GM12878 (cell line): ENCODE results near the gene NECTIN1. TPM values are rescaled to one million over a fixed set of nuclear protein-coding genes. Genes with fewer than 3 reads are reported as not detected.

Experiments
- ATAC-seq: fragments of 200-7000 bp; cut with Tn5 transposase; 3 replicates; pipeline ENCODE4 v1.9.1; 2020; ENCODE audit warnings: mild to moderate bottlenecking, moderate library complexity
- BruUV-seq: library from RNA; stranded (reverse); fragments of 400-500 nt; replicated peaks from 2 replicates; lab custom pipeline; 2021; lab: Mats Ljungman, UMichigan
- CTCF ChIA-PET: fragments of 300-600 bp; sonication (Branson Sonifier 250); formaldehyde crosslinking; extraction: SDS; loops from one replicate; lab custom pipeline; 2021; ENCODE audit warnings: inconsistent platforms; lab: Yijun Ruan, JAX
- POLR2A ChIA-PET: fragments of 350-600 bp; formaldehyde crosslinking; extraction: SDS; loops from one replicate; lab custom pipeline; 2021; ENCODE audit warnings: inconsistent platforms; lab: Charles Lee
- RAD21 ChIA-PET: fragments of 300-600 bp; sonication (Branson Sonifier 250); formaldehyde crosslinking; loops from one replicate; lab custom pipeline; 2023; ENCODE audit warnings: antibody characterized with exemption; ENCODE audit not compliant: unreplicated experiment; lab: Charles Lee
- SMC1A ChIA-PET: fragments of 300-600 bp; sonication (Branson Sonifier 250); formaldehyde crosslinking; loops from one replicate; lab custom pipeline; 2023; ENCODE audit not compliant: unreplicated experiment, uncharacterized antibody; lab: Charles Lee
- DNase-seq: peaks from one replicate; pipeline ENCODE4 v3.0.0-alpha.2; 2011; ENCODE audit warnings: low read depth, low spot score
- FAIRE-seq: peaks from 3 replicates; lab custom pipeline; 2011; peaks lifted over from hg19 to GRCh38; lab: Jason Lieb, UNC
- H2AFZ ChIP-seq: 2 replicates; pipeline ENCODE4 v1.6.0; 2011; ENCODE audit warnings: low read depth, low read length, control low read depth; ENCODE audit not compliant: control insufficient read depth
- H3K27ac ChIP-seq: 2 replicates; pipeline ENCODE4 v1.5.1; 2011; ENCODE audit warnings: control low read depth; ENCODE audit not compliant: control insufficient read depth, insufficient read depth
- H3K27me3 ChIP-seq, 2 experiments: replicated peaks in 1 of 2; 2 replicates each; pipeline versions ENCODE4 v1.6.0 to v1.6.1; 2011; ENCODE audit warnings: low read length in 1 of 2; ENCODE audit not compliant: control insufficient read depth in 2 of 2, insufficient read depth in 2 of 2
- H3K36me3 ChIP-seq, 2 experiments: 2 replicates each; pipeline ENCODE4 v1.5.1; 2011; ENCODE audit warnings: low read length in 1 of 2; ENCODE audit not compliant: control insufficient read depth in 2 of 2, insufficient read depth in 2 of 2
- H3K4me1 ChIP-seq: 2 replicates; pipeline ENCODE4 v1.6.1; 2011; ENCODE audit warnings: mild to moderate bottlenecking, low read length, moderate library complexity, mixed read lengths; ENCODE audit not compliant: control insufficient read depth, insufficient read depth
- H3K4me2 ChIP-seq: 2 replicates; pipeline ENCODE4 v1.6.0; 2011; ENCODE audit warnings: control low read depth; ENCODE audit not compliant: control insufficient read depth, insufficient read depth
- H3K4me3 ChIP-seq: fragments of 200-600 bp; sonication (generic); 2 replicates; pipeline ENCODE4 v1.5.1; 2016
- H3K79me2 ChIP-seq: 2 replicates; pipeline ENCODE4 v1.6.0; 2011; ENCODE audit warnings: low read length; ENCODE audit not compliant: control insufficient read depth, insufficient read depth
- H3K9ac ChIP-seq: 2 replicates; pipeline ENCODE4 v1.8.0; 2011; ENCODE audit warnings: low read length, control low read depth, mixed read lengths; ENCODE audit not compliant: control insufficient read depth, insufficient read depth
- H3K9me3 ChIP-seq: replicated peaks from 3 replicates; pipeline ENCODE4 v1.5.1; 2011; ENCODE audit warnings: mild to moderate bottlenecking, low read length; ENCODE audit not compliant: control insufficient read depth, insufficient read depth
- H4K20me1 ChIP-seq: 2 replicates; pipeline ENCODE4 v1.6.0; 2011; ENCODE audit not compliant: control insufficient read depth, insufficient read depth
- ASH2L ChIP-seq: fragments of 300-600, 200-600 bp; sonication (generic); IDR thresholded peaks from 2 replicates; pipeline ENCODE4 v1.6.1; 2017; ENCODE audit warnings: low read depth, mild to moderate bottlenecking, borderline replicate concordance
- BHLHE40 ChIP-seq, 2 experiments: fragments of 450-650 bp in 1 of 2; IDR thresholded peaks; 2 replicates each; pipeline ENCODE4 v1.6.1; 2011 to 2017; ENCODE audit warnings: low read depth in 2 of 2, borderline replicate concordance in 1 of 2, improper control_type of control experiment in 1 of 2, low read length in 1 of 2, mild to moderate bottlenecking in 1 of 2
- CEBPB ChIP-seq, 2 experiments: fragments of 150-350 bp in 1 of 2; IDR thresholded peaks; 2 replicates each; pipeline ENCODE4 v1.6.1; 2012 to 2014; ENCODE audit warnings: low read depth in 2 of 2, low read length in 2 of 2, borderline replicate concordance in 1 of 2, inconsistent platforms in 1 of 2
- DPF2 ChIP-seq: fragments of 450-650 bp; IDR thresholded peaks from 2 replicates; pipeline ENCODE4 v1.6.1; 2017; ENCODE audit warnings: mild to moderate bottlenecking
- ETV6 ChIP-seq, 2 experiments: fragments of 450-650 bp in 1 of 2; IDR thresholded peaks in 1 of 2; conservative IDR thresholded peaks in 1 of 2; 2 replicates each; pipeline ENCODE4 v1.6.1; 2014; ENCODE audit warnings: antibody characterized with exemption in 1 of 2, borderline replicate concordance in 1 of 2, low read depth in 1 of 2, mild to moderate bottlenecking in 1 of 2, moderate library complexity in 1 of 2
- JUNB ChIP-seq: IDR thresholded peaks from 2 replicates; pipeline ENCODE4 v1.6.1; 2016; ENCODE audit warnings: antibody characterized with exemption, mild to moderate bottlenecking
- MLLT1 ChIP-seq: fragments of 450-650 bp; IDR thresholded peaks from 2 replicates; pipeline ENCODE4 v1.6.1; 2016; ENCODE audit warnings: mild to moderate bottlenecking
- MYC ChIP-seq: IDR thresholded peaks from 2 replicates; pipeline ENCODE4 v1.6.1; 2011; ENCODE audit warnings: mild to moderate bottlenecking, low read length, moderate library complexity, inconsistent platforms; ENCODE audit not compliant: insufficient read depth, insufficient replicate concordance, insufficient read length, severe bottlenecking
- PML ChIP-seq: IDR thresholded peaks from 2 replicates; pipeline ENCODE4 v1.6.1; 2012; ENCODE audit warnings: low read length, inconsistent platforms
- POLR2A ChIP-seq: IDR thresholded peaks from 2 replicates; pipeline ENCODE4 v1.6.1; 2011; ENCODE audit warnings: low read depth, mild to moderate bottlenecking, low read length
- SP1 ChIP-seq: IDR thresholded peaks from one replicate; pipeline ENCODE4 v1.6.1; 2011; ENCODE audit warnings: low read depth, low read length
- TAF1 ChIP-seq: IDR thresholded peaks from 2 replicates; pipeline ENCODE4 v1.6.1; 2011; ENCODE audit warnings: mild to moderate bottlenecking, low read depth, low read length, borderline replicate concordance
- ZSCAN29 ChIP-seq: fragments of 450-650 bp; IDR thresholded peaks from 2 replicates; pipeline ENCODE4 v1.6.1; 2017; ENCODE audit warnings: mild to moderate bottlenecking, moderate library complexity
- WGBS: methylation state at CpG from one replicate; pipeline ENCODE4 v1.1.6; 2016; ENCODE audit warnings: low lambda C conversion rate; ENCODE audit not compliant: insufficient replicate concordance, insufficient coverage; ENCODE audit errors: missing lambda C conversion rate; 5-methylcytosine and 5-hydroxymethylcytosine counted together
- in situ Hi-C: fragments of 300-500 bp; cut with MboI; formaldehyde crosslinking; loops from 9 replicates; pipeline ENCODE4 v1.14.3; 2018; ENCODE audit warnings: mixed read lengths
- intact Hi-C: fragments of 100-400 bp; cut with micrococcal nuclease; formaldehyde crosslinking; loops from one replicate; pipeline ENCODE4 v1.14.2; 2022; ENCODE audit not compliant: unreplicated experiment
- polyA plus RNA-seq, 11 experiments: library from polyadenylated mRNA; depleted of rRNA in 4 of 11; unstranded in 6 of 11; stranded (reverse) in 5 of 11; fragments of >200 nt; fragmentation: Nextera tagmentation in 4 of 11; fragmentation: Illumina TruSeq in 1 of 11; extraction: Ambion mirVana in 4 of 11; extraction: Trizol in 1 of 11; gene quantifications; 1 replicate in 1 of 11; 2 replicates in 10 of 11; pipeline versions ENCODE4 v1.2.1 to v1.2.3, GENCODE V29; 2011 to 2016; ENCODE audit warnings: inconsistent platforms in 2 of 11, missing spikeins in 2 of 11, low read depth in 1 of 11
- total RNA-seq, 4 experiments: library from RNA; depleted of rRNA in 3 of 4; stranded (reverse); fragments of >200 nt in 3 of 4; fragmentation: Illumina TruSeq in 1 of 4; extraction: Trizol in 1 of 4; gene quantifications; 2 replicates each; pipeline versions ENCODE4 v1.2.1 to v1.2.3, GENCODE V29; 2013 to 2021
- TF ChIP-seq, protein P1 (sequence below): fragments of 450-650 bp; formaldehyde crosslinking; IDR thresholded peaks from 2 replicates; pipeline ENCODE4 v1.4.0; 2020; ENCODE audit warnings: mild to moderate bottlenecking, moderate library complexity

Gene NECTIN1
- total and polyA plus RNA-seq, 10 of the 15 experiments (the other 5 are each of a cell fraction or from before 2014, with no cell fraction given) = 0.97 to 9.2 (median 2.3) TPM

- intact Hi-C loops = no loop called here
- BruUV-seq = no TSS peak
- Histone ChIP-seq H3K27ac (no peak overlapping the region), H3K4me1 (peaks cover 5% of the 10 kb centered on the region), H3K36me3 (peaks cover 0 to 1% of the 10 kb centered on the region in 2 experiments; a peak in 1 of 4 replicates), H2AFZ (no peak overlapping the region), H3K9me3 (no peaks in the 10 kb centered on the region), H3K79me2 (no peaks in the 10 kb centered on the region), H3K27me3 (no peaks in the 10 kb centered on the region), H3K4me2 (no peak overlapping the region), H3K4me3 (no peak overlapping the region), H3K9ac (no peak overlapping the region), H4K20me1 (no peaks in the 10 kb centered on the region)
- TF ChIP-seq JUNB (no peak), ETV6 (conservative IDR thresholded peaks at IDR 0.05 in 1 of 2, IDR thresholded peaks at IDR 0.05 in 1 of 2; ENCODE audit: borderline replicate concordance in 1 of 2, low read depth in 1 of 2) (no peak), BHLHE40 (IDR thresholded peaks at IDR 0.05; ENCODE audit: borderline replicate concordance in 1 of 2, low read depth in 2 of 2, low read length in 1 of 2) (no peak), CEBPB (IDR thresholded peaks at IDR 0.05; ENCODE audit: borderline replicate concordance in 1 of 2, low read depth in 2 of 2, low read length in 2 of 2) (no peak), MLLT1 (no peak), SP1 (no peak), ASH2L (no peak), PML (no peak), DPF2 (no peak), ZSCAN29 (no peak), TAF1 (no peak), POLR2A (no peak), MYC (no peak)
- TF ChIP-seq, protein P1, sequence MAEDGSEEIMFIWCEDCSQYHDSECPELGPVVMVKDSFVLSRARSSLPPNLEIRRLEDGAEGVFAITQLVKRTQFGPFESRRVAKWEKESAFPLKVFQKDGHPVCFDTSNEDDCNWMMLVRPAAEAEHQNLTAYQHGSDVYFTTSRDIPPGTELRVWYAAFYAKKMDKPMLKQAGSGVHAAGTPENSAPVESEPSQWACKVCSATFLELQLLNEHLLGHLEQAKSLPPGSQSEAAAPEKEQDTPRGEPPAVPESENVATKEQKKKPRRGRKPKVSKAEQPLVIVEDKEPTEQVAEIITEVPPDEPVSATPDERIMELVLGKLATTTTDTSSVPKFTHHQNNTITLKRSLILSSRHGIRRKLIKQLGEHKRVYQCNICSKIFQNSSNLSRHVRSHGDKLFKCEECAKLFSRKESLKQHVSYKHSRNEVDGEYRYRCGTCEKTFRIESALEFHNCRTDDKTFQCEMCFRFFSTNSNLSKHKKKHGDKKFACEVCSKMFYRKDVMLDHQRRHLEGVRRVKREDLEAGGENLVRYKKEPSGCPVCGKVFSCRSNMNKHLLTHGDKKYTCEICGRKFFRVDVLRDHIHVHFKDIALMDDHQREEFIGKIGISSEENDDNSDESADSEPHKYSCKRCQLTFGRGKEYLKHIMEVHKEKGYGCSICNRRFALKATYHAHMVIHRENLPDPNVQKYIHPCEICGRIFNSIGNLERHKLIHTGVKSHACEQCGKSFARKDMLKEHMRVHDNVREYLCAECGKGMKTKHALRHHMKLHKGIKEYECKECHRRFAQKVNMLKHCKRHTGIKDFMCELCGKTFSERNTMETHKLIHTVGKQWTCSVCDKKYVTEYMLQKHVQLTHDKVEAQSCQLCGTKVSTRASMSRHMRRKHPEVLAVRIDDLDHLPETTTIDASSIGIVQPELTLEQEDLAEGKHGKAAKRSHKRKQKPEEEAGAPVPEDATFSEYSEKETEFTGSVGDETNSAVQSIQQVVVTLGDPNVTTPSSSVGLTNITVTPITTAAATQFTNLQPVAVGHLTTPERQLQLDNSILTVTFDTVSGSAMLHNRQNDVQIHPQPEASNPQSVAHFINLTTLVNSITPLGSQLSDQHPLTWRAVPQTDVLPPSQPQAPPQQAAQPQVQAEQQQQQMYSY (CRISPR knock-in tag) = no peak
- DNase-seq (no peak), ATAC-seq (no peak), FAIRE-seq (no peak)
- SMC1A ChIA-PET = interaction anchor here (0.6 to 1.3 kb wide), 2 partner anchors 10 to 399 kb away, joined by 3 to 5 read pairs; no protein-coding TSS in a partner anchor
- WGBS = 2% methylated on average over 2 of the region's 2 CpGs
- in situ Hi-C loops = no loop called here
- RAD21 ChIA-PET = no interaction called here
- CTCF ChIA-PET = interaction anchor here (1.2 to 2.9 kb wide), 2 partner anchors 11 to 16 kb away, joined by 3 to 12 read pairs; no protein-coding TSS in a partner anchor
- POLR2A ChIA-PET = interaction anchor here (1.2 kb wide), 1 partner anchor 31 kb away, joined by 3 read pairs; no protein-coding TSS in a partner anchor
Observed at GRCh38 chr11:119704849-119705248, 24.2 kb downstream of the NECTIN1 start.
